SK-N-SH treated with all-trans-retinoic acid at 6 μM for 48 hours (cell line): ENCODE data around the gene PPFIA1.

Source experiments
- ARNTL ChIP-seq: fragments of 450-650 bp; formaldehyde crosslinking; IDR thresholded peaks from 2 replicates; pipeline ENCODE4 v1.5.0; 2020; ENCODE audit warnings: low read depth, mild to moderate bottlenecking, moderate library complexity, borderline replicate concordance
- BACH2 ChIP-seq: fragments of 250-450 bp; sonication (Bioruptor Pico); IDR thresholded peaks from 2 replicates; pipeline ENCODE4 v1.9.0; 2021; ENCODE audit warnings: mild to moderate bottlenecking, borderline replicate concordance
- CREB5 ChIP-seq: fragments of 250-450 bp; sonication (Bioruptor Pico); IDR thresholded peaks from 2 replicates; pipeline ENCODE4 v1.5.1; 2020; ENCODE audit warnings: low read depth, mild to moderate bottlenecking, moderate library complexity
- GLIS3 ChIP-seq: fragments of 250-450 bp; sonication (Bioruptor Pico); IDR thresholded peaks from 2 replicates; pipeline ENCODE4 v1.5.0; 2020; ENCODE audit warnings: mild to moderate bottlenecking, moderate library complexity
- ISL1 ChIP-seq: fragments of 250-450 bp; sonication (Bioruptor Pico); IDR thresholded peaks from 2 replicates; pipeline ENCODE4 v2.1.2; 2022; ENCODE audit warnings: mild to moderate bottlenecking, moderate library complexity
- RARB ChIP-seq: fragments of 250-450 bp; sonication (Bioruptor Pico); IDR thresholded peaks from 2 replicates; pipeline ENCODE4 v1.8.0; 2021; ENCODE audit warnings: mild to moderate bottlenecking, moderate library complexity
- TCF4 ChIP-seq: fragments of 250-450 bp; sonication (Bioruptor Pico); IDR thresholded peaks from 2 replicates; pipeline ENCODE4 v1.8.0; 2021; ENCODE audit warnings: mild to moderate bottlenecking, moderate library complexity, borderline replicate concordance
- TSHZ2 ChIP-seq: fragments of 250-450 bp; sonication (Bioruptor Pico); IDR thresholded peaks from 2 replicates; pipeline ENCODE4 v1.5.0; 2020; ENCODE audit warnings: mild to moderate bottlenecking, moderate library complexity
- ZC3H10 ChIP-seq: fragments of 250-450 bp; sonication (Bioruptor Pico); IDR thresholded peaks from 2 replicates; pipeline ENCODE4 v1.5.1; 2021; ENCODE audit warnings: mild to moderate bottlenecking, moderate library complexity
- ZFP3 ChIP-seq: fragments of 250-450 bp; sonication (Bioruptor Pico); IDR thresholded peaks from 2 replicates; pipeline ENCODE4 v1.5.0; 2020; ENCODE audit warnings: mild to moderate bottlenecking, moderate library complexity
- ZFP30 ChIP-seq: fragments of 450-650 bp; formaldehyde crosslinking; IDR thresholded peaks from 2 replicates; pipeline ENCODE4 v1.5.0; 2022; ENCODE audit warnings: mild to moderate bottlenecking, moderate library complexity
- TF ChIP-seq, protein P1 (sequence below): fragments of 250-450 bp; sonication (Bioruptor Pico); IDR thresholded peaks from 2 replicates; pipeline ENCODE4 v1.8.0; 2020; ENCODE audit warnings: mild to moderate bottlenecking, moderate library complexity, borderline replicate concordance

- no peak for TF ChIP-seq ZC3H10
- no peak for TF ChIP-seq ZFP30 (CRISPR knock-in tag)
- TF ChIP-seq TCF4 (CRISPR knock-in tag) = no peak
- no peak for TF ChIP-seq CREB5
- TF ChIP-seq GLIS3 (CRISPR knock-in tag) = no peak
- TF ChIP-seq, protein P1, sequence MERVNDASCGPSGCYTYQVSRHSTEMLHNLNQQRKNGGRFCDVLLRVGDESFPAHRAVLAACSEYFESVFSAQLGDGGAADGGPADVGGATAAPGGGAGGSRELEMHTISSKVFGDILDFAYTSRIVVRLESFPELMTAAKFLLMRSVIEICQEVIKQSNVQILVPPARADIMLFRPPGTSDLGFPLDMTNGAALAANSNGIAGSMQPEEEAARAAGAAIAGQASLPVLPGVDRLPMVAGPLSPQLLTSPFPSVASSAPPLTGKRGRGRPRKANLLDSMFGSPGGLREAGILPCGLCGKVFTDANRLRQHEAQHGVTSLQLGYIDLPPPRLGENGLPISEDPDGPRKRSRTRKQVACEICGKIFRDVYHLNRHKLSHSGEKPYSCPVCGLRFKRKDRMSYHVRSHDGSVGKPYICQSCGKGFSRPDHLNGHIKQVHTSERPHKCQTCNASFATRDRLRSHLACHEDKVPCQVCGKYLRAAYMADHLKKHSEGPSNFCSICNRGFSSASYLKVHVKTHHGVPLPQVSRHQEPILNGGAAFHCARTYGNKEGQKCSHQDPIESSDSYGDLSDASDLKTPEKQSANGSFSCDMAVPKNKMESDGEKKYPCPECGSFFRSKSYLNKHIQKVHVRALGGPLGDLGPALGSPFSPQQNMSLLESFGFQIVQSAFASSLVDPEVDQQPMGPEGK (CRISPR knock-in tag) = no peak
- no peak for TF ChIP-seq TSHZ2 (CRISPR knock-in tag)
- TF ChIP-seq BACH2 = no peak
- TF ChIP-seq RARB (CRISPR knock-in tag) = no peak
- TF ChIP-seq ZFP3 (CRISPR knock-in tag) = no peak
- TF ChIP-seq ISL1 (CRISPR knock-in tag) = no peak
- TF ChIP-seq ARNTL (CRISPR knock-in tag) = no peak
Observed at GRCh38 chr11:70430671-70431574, 160.4 kb downstream of the PPFIA1 start.
